Nephron (organoid): ENCODE data around the gene KCNJ15.

Experiments used
- H3K27ac Mint-ChIP-seq, 3 experiments: 2 replicates each; pipeline ENCODE4 v1.8.0; 2020; ENCODE audit warnings: mixed read lengths in 3 of 3, mild to moderate bottlenecking in 2 of 3, moderate library complexity in 1 of 3
- H3K27me3 Mint-ChIP-seq: 2 replicates; pipeline ENCODE4 v1.8.0; 2021; ENCODE audit warnings: low read depth, mild to moderate bottlenecking, moderate library complexity, mixed read lengths
- H3K36me3 Mint-ChIP-seq: 2 replicates; pipeline ENCODE4 v1.8.0; 2020; ENCODE audit warnings: low read depth, mixed read lengths
- H3K4me1 Mint-ChIP-seq: 2 replicates; pipeline ENCODE4 v1.8.0; 2020; ENCODE audit warnings: mixed read lengths
- H3K4me3 Mint-ChIP-seq, 3 experiments: 2 replicates each; pipeline ENCODE4 v1.8.0; 2020; ENCODE audit warnings: mild to moderate bottlenecking in 3 of 3, mixed read lengths in 3 of 3, moderate library complexity in 2 of 3
- H3K9me3 Mint-ChIP-seq: 2 replicates; pipeline ENCODE4 v1.8.0; 2020; ENCODE audit warnings: mixed read lengths
- TF ChIP-seq, protein P1 (sequence below), 3 experiments: fragments of 200-600 bp; sonication (generic); IDR thresholded peaks; one replicate each; pipeline ENCODE4 v1.5.0; 2021; ENCODE audit warnings: antibody characterized with exemption in 3 of 3; ENCODE audit not compliant: unreplicated experiment in 3 of 3

The KCNJ15 gene

GRCh38 chr21:38297871-38298270, 41.1 kb downstream of the KCNJ15 start:
- Mint-ChIP-seq H3K9me3 (no peaks in the 10 kb centered on the region), H3K27me3 (no peaks in the 10 kb centered on the region), H3K4me3 (peak overlapping the region in 1 of 3 experiments; percentile 24), H3K27ac (peak overlapping the region; percentile 56 to 88 (median 74)), H3K36me3 (peaks cover 28% of the 10 kb centered on the region), H3K4me1 (peaks cover 68% of the 10 kb centered on the region)
- TF ChIP-seq, protein P1, sequence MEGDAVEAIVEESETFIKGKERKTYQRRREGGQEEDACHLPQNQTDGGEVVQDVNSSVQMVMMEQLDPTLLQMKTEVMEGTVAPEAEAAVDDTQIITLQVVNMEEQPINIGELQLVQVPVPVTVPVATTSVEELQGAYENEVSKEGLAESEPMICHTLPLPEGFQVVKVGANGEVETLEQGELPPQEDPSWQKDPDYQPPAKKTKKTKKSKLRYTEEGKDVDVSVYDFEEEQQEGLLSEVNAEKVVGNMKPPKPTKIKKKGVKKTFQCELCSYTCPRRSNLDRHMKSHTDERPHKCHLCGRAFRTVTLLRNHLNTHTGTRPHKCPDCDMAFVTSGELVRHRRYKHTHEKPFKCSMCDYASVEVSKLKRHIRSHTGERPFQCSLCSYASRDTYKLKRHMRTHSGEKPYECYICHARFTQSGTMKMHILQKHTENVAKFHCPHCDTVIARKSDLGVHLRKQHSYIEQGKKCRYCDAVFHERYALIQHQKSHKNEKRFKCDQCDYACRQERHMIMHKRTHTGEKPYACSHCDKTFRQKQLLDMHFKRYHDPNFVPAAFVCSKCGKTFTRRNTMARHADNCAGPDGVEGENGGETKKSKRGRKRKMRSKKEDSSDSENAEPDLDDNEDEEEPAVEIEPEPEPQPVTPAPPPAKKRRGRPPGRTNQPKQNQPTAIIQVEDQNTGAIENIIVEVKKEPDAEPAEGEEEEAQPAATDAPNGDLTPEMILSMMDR (IDR thresholded peaks at IDR 0.05; ENCODE audit: unreplicated experiment in 3 of 3) = no peak

GRCh38 chr21:38298832-38299231, 42.0 kb downstream of the KCNJ15 start:
- Mint-ChIP-seq H3K9me3 (no peaks in the 10 kb centered on the region), H3K36me3 (peaks cover 21% of the 10 kb centered on the region), H3K27me3 (peaks cover 4% of the 10 kb centered on the region), H3K27ac (peak overlapping the region in 2 of 3 experiments; percentile 81 to 82), H3K4me1 (peaks cover 65% of the 10 kb centered on the region), H3K4me3 (no peak overlapping the region)
- TF ChIP-seq, protein P1 (IDR thresholded peaks at IDR 0.05; ENCODE audit: unreplicated experiment in 3 of 3) = no peak

DNA sequence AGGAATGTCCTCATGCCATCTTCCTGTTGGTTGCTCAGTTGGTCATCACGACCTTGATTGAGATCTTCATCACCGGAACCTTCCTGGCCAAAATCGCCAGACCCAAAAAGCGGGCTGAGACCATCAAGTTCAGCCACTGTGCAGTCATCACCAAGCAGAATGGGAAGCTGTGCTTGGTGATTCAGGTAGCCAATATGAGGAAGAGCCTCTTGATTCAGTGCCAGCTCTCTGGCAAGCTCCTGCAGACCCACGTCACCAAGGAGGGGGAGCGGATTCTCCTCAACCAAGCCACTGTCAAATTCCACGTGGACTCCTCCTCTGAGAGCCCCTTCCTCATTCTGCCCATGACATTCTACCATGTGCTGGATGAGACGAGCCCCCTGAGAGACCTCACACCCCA, 42.9 kb downstream of the KCNJ15 start:
- Mint-ChIP-seq H3K27me3 (peaks cover 4% of the 10 kb centered on the region), H3K9me3 (no peaks in the 10 kb centered on the region), H3K4me1 (peaks cover 57% of the 10 kb centered on the region), H3K4me3 (no peak overlapping the region), H3K27ac (peak overlapping the region; percentile 31 to 92 (median 57)), H3K36me3 (peaks cover 18% of the 10 kb centered on the region)
- TF ChIP-seq, protein P1 (IDR thresholded peaks at IDR 0.05; ENCODE audit: unreplicated experiment in 3 of 3) = no peak

DNA sequence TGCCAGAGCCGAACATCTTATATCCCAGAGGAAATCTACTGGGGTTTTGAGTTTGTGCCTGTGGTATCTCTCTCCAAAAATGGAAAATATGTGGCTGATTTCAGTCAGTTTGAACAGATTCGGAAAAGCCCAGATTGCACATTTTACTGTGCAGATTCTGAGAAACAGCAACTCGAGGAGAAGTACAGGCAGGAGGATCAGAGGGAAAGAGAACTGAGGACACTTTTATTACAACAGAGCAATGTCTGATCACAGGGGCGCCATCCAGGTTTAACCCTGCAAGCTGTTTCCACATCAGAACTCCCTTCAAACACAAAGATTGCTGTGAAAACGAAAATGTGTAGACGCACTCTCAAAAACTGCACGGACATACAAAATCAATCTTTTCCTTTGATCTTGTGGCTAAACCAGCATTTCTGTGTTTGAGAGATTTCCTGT, 43.4 kb downstream of the KCNJ15 start:
- Mint-ChIP-seq H3K9me3 (no peaks in the 10 kb centered on the region), H3K4me1 (peaks cover 55% of the 10 kb centered on the region), H3K27me3 (peaks cover 4% of the 10 kb centered on the region), H3K36me3 (peaks cover 16% of the 10 kb centered on the region), H3K4me3 (no peak overlapping the region), H3K27ac (peak overlapping the region; percentile 31 to 92 (median 57))
- TF ChIP-seq, protein P1 (IDR thresholded peaks at IDR 0.05; ENCODE audit: unreplicated experiment in 3 of 3) = no peak

DNA sequence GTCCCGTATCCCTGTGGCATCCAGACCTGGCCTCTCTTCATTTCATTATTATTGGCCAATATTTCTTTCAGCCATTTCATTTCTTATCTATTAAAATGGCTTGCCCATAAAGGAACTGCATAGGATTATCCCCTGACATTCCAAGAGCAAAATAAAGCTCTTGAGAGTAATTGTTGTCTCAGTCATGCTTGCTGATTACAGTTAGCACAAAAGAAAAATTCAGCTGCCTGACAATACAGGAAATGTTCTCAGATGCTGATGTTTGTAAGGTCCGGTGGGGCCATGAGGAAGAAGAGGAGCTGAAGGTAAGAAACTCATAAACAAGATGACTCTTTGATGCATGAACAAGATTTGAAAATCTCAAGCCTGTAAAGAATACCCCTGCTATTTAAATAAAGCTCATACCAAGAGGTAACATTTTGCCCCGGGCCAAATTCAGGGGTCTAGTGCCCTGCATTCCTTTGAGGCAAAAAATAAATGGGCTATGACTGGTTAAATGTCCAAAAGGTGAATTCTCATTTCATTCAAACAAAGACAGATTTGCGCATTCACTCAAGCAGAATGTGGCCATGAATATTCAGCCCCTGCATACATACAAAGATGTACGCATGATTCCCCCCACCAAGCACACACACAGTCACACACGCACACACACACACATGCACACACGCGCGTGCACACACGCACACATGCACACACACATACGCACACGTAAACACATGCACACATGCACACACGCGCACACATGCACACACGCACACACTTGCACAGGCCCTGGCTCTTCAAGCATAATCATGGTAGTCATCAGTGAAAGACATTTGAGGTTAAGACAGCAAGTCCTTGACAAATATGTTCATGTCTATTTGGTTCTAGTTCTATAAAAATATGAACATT, 44.8 kb downstream of the KCNJ15 start:
- peaks cover 16% of the 10 kb centered on the region for H3K36me3 Mint-ChIP-seq
- H3K27ac Mint-ChIP-seq = peak overlapping the region; percentile 41 to 92 (median 76)
- H3K4me1 Mint-ChIP-seq = peaks cover 46% of the 10 kb centered on the region
- H3K4me3 Mint-ChIP-seq = no peak overlapping the region
- TF ChIP-seq, protein P1 (IDR thresholded peaks at IDR 0.05; ENCODE audit: unreplicated experiment in 3 of 3) = no peak
- H3K27me3 Mint-ChIP-seq = peaks cover 4% of the 10 kb centered on the region
- H3K9me3 Mint-ChIP-seq = no peaks in the 10 kb centered on the region
